Karpas-422 (cell line): ENCODE measurements around the gene SCD. TPM values are rescaled to one million over a fixed set of nuclear protein-coding genes. Genes with fewer than 3 reads are reported as not detected.
"Not testable (repeated sequence)": the region's sequence is repeated elsewhere in the genome, so short reads cannot be mapped to it uniquely, and the experiment has no call there.

Source experiments
- DNase-seq: peaks from one replicate; pipeline ENCODE4 v3.0.0-alpha.2; 2015
- H2AFZ ChIP-seq: fragments of 200-600 bp; sonication (generic); 2 replicates; pipeline ENCODE4 v1.6.1; 2014; ENCODE audit warnings: antibody characterized with exemption, low read length, mixed read lengths
- H3K27ac ChIP-seq: fragments of 200-600 bp; sonication (generic); 2 replicates; pipeline ENCODE4 v1.5.1; 2014; ENCODE audit warnings: mild to moderate bottlenecking, low read length, moderate library complexity
- H3K27me3 ChIP-seq: fragments of 200-600 bp; sonication (generic); 2 replicates; pipeline ENCODE4 v1.6.1; 2014; ENCODE audit warnings: low read length, mixed read lengths
- H3K36me3 ChIP-seq: fragments of 200-600 bp; sonication (generic); 2 replicates; pipeline ENCODE4 v1.6.1; 2014; ENCODE audit warnings: low read length, mixed read lengths; ENCODE audit not compliant: insufficient read depth
- H3K4me1 ChIP-seq: fragments of 200-600 bp; sonication (generic); 2 replicates; pipeline ENCODE4 v1.6.1; 2014; ENCODE audit warnings: mild to moderate bottlenecking, low read length, mixed read lengths
- H3K4me2 ChIP-seq: fragments of 200-600 bp; sonication (generic); 2 replicates; pipeline ENCODE4 v1.6.1; 2014; ENCODE audit warnings: low read length, low read depth, mild to moderate bottlenecking; ENCODE audit not compliant: poor library complexity, severe bottlenecking
- H3K4me3 ChIP-seq: fragments of 200-600 bp; sonication (generic); 2 replicates; pipeline ENCODE4 v1.5.1; 2014; ENCODE audit warnings: mild to moderate bottlenecking, antibody characterized with exemption, low read length, mixed read lengths
- H3K79me2 ChIP-seq: fragments of 200-600 bp; sonication (generic); 2 replicates; pipeline ENCODE4 v1.6.1; 2014; ENCODE audit warnings: mild to moderate bottlenecking, low read length, mixed read lengths
- H3K9ac ChIP-seq: fragments of 200-600 bp; sonication (generic); 2 replicates; pipeline ENCODE4 v1.6.0; 2014; ENCODE audit warnings: low read length
- H3K9me2 ChIP-seq: fragments of 200-600 bp; sonication (generic), shearing (Covaris generic); replicated peaks from 2 replicates; pipeline ENCODE4 v1.6.0; 2014; ENCODE audit warnings: mild to moderate bottlenecking, low read length, moderate library complexity; ENCODE audit not compliant: insufficient read depth
- H3K9me3 ChIP-seq: fragments of 300-700, 200-600 bp; sonication (generic); 2 replicates; pipeline ENCODE4 v1.6.1; 2014; ENCODE audit warnings: low read length, mixed read lengths
- H4K20me1 ChIP-seq: fragments of 200-600 bp; sonication (generic); 2 replicates; pipeline ENCODE4 v1.6.1; 2014; ENCODE audit warnings: mild to moderate bottlenecking, antibody characterized with exemption, low read length, low read depth; ENCODE audit not compliant: insufficient read depth
- total RNA-seq: library from RNA; depleted of rRNA; stranded (reverse); fragments of >200 nt; shearing (Covaris generic); gene quantifications from 2 replicates; pipeline ENCODE4 v1.2.3, GENCODE V29; 2014; ENCODE audit warnings: low replicate concordance; rRNA removed

SCD gene
- total RNA-seq = 282 and 463 TPM in 2 replicates

DNA sequence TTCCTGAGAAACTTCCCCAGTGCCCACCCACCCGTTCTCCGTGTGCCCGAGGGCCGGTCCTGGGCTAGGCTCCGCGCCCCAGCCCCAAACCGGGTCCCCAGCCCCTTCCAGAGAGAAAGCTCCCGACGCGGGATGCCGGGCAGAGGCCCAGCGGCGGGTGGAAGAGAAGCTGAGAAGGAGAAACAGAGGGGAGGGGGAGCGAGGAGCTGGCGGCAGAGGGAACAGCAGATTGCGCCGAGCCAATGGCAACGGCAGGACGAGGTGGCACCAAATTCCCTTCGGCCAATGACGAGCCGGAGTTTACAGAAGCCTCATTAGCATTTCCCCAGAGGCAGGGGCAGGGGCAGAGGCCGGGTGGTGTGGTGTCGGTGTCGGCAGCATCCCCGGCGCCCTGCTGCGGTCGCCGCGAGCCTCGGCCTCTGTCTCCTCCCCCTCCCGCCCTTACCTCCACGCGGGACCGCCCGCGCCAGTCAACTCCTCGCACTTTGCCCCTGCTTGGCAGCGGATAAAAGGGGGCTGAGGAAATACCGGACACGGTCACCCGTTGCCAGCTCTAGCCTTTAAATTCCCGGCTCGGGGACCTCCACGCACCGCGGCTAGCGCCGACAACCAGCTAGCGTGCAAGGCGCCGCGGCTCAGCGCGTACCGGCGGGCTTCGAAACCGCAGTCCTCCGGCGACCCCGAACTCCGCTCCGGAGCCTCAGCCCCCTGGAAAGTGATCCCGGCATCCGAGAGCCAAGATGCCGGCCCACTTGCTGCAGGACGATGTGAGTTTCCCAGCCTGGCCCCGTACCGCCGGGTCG, at the start of gene SCD:
Gene SCD, plus strand, starts transcription at position 469 of the 803 bp plus-strand sequence. Its CDS starts 272 bp downstream, at position 741.
- Histone ChIP-seq H3K9me2 (no peaks in the 10 kb centered on the region), H4K20me1 (peaks cover 40% of the 10 kb centered on the region), H3K36me3 (peaks cover 47% of the 10 kb centered on the region), H2AFZ (no peak within 1 kb of the TSS), H3K79me2 (peaks cover 50% of the 10 kb centered on the region), H3K27ac (peak within 1 kb of the TSS; percentile 94), H3K27me3 (no peaks in the 10 kb centered on the region), H3K4me2 (peak within 1 kb of the TSS; percentile 94), H3K4me1 (peaks cover 50% of the 10 kb centered on the region), H3K9me3 (no peaks in the 10 kb centered on the region), H3K4me3 (peak within 1 kb of the TSS; percentile 84), H3K9ac (peak within 1 kb of the TSS; percentile 97)
- DNase-seq = peak; percentile 99

DNA sequence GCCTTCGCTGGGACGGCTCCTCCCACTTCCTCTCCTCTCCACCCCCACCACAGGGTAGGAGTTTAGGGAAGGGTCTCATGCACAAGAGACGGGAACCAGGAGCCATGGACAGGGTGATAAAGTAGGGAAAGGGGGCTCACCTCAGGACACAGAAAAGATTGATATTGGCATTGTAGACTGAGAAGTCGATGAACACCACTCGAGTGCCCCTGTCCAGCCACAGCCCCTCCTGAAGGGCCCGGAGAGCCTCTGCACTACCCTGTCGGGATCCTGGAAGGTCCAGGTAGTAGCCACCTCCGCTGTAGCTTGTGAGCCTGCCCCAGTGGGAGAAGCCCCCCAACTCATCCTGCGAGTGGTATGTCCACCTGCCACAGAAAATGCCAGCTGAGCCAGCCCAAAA, 49.8 kb upstream of the SCD start:
- H4K20me1 ChIP-seq = no peaks in the 10 kb centered on the region
- peaks cover 23% of the 10 kb centered on the region for H3K4me1 ChIP-seq
- no peaks in the 10 kb centered on the region for H3K9me3 ChIP-seq
- no peak overlapping the region for H3K9ac ChIP-seq
- H3K4me2 ChIP-seq = peak overlapping the region; percentile 48
- H3K79me2 ChIP-seq = no peaks in the 10 kb centered on the region
- H3K36me3 ChIP-seq = no peaks in the 10 kb centered on the region
- H2AFZ ChIP-seq = no peak overlapping the region
- no peak for DNase-seq
- no peak overlapping the region for H3K27ac ChIP-seq
- H3K9me2 ChIP-seq = no peaks in the 10 kb centered on the region
- no peaks in the 10 kb centered on the region for H3K27me3 ChIP-seq
- H3K4me3 ChIP-seq = no peak overlapping the region

DNA sequence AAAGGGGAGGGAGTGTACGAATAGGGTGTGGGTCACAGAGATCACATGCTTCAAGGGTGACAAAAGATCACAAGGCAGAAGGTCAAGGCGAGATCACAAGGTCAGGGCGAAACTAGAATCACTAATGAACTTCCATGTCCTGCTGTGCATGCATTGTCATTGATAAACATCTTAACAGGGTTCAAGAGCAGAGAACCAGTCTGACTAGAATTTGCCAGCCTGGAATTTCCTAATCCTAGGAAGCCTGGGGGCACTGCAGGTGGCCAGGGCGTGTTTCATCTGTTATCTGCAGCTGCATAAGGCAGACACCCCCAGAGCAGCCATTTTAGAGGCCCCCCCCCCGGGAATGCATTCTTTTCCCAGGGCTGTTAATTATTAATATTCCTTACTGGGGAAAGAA, 45.9 kb upstream of the SCD start:
- H3K36me3 ChIP-seq, H2AFZ ChIP-seq, DNase-seq, H3K4me2 ChIP-seq, H3K27ac ChIP-seq, H3K9ac ChIP-seq, H3K4me3 ChIP-seq, H3K9me3 ChIP-seq, H3K9me2 ChIP-seq, H3K79me2 ChIP-seq, H3K27me3 ChIP-seq, H4K20me1 ChIP-seq: not testable (repeated sequence)
- peaks cover 23% of the 10 kb centered on the region for H3K4me1 ChIP-seq

DNA sequence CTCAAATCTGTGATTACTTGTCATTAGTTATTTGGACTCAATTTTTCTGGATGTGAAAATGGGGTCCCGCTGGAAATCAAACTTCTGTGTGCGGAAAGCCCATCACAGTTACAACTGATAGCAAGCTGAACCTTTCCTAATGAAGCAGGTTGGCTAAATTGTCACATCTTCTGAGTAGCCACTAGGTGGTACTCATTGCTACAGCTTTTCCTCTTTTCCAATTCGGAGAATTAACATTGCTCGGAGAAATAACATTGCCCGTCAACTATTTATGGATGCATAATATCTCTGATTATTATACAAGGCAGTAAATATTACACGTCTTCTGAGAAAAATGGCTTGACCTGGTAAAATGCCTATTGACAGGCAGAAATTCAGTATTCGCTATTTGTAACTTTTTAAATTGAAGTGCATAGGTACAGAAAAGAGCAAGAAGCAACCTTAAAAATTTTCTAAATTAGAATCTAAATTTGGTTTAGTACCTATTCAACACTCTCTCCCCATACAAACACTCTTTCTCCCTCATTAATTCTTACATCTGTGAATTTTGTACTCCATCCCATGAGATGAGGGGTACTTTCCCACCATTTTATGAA, 43.2 kb upstream of the SCD start:
- H3K27me3 ChIP-seq = no peaks in the 10 kb centered on the region
- H3K4me2 ChIP-seq = no peak overlapping the region
- DNase-seq = peak; percentile 64
- H3K4me1 ChIP-seq = no peaks in the 10 kb centered on the region
- H4K20me1 ChIP-seq = no peaks in the 10 kb centered on the region
- H3K9me3 ChIP-seq = no peaks in the 10 kb centered on the region
- no peaks in the 10 kb centered on the region for H3K79me2 ChIP-seq
- no peak overlapping the region for H3K4me3 ChIP-seq
- H3K36me3 ChIP-seq = no peaks in the 10 kb centered on the region
- no peak overlapping the region for H2AFZ ChIP-seq
- no peaks in the 10 kb centered on the region for H3K9me2 ChIP-seq
- no peak overlapping the region for H3K9ac ChIP-seq
- no peak overlapping the region for H3K27ac ChIP-seq

- Histone ChIP-seq H3K27me3 (no peaks in the 10 kb centered on the region), H3K79me2 (no peaks in the 10 kb centered on the region), H3K36me3 (no peaks in the 10 kb centered on the region), H3K27ac (no peak overlapping the region), H3K9ac (no peak overlapping the region), H3K4me1 (no peaks in the 10 kb centered on the region), H3K9me2 (no peaks in the 10 kb centered on the region), H4K20me1 (no peaks in the 10 kb centered on the region), H3K9me3 (no peaks in the 10 kb centered on the region), H3K4me3 (no peak overlapping the region), H2AFZ (no peak overlapping the region), H3K4me2 (no peak overlapping the region)
- DNase-seq = no peak
Observed at GRCh38 chr10:100304414-100304813, 42.6 kb upstream of the SCD start.

GRCh38 chr10:100306861-100307260, 40.2 kb upstream of the SCD start:
- H4K20me1 ChIP-seq = no peaks in the 10 kb centered on the region
- H3K27me3 ChIP-seq = no peaks in the 10 kb centered on the region
- no peak for DNase-seq

DNA sequence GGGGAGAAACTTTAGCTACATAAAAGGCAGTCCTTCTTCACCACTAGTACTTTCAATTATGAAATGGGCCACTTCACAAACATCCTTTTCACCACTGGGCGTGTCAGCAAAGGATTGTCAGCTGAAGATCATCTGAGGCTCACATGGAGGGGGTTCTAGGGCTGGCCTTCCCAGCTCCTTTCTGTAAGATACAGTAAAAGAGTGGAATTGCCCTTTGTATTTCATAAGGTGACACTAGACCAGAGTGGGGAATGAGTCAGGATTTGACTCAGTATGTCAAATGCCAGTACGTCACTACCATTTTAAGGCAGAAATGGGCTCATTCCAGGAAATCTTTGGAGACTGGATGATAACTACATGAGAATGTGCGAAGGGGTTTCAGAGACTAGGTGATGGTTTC, 39.3 kb upstream of the SCD start:
- Histone ChIP-seq H3K9me3 (no peaks in the 10 kb centered on the region), H3K4me3 (no peak overlapping the region), H3K9me2 (no peaks in the 10 kb centered on the region), H4K20me1 (no peaks in the 10 kb centered on the region), H2AFZ (no peak overlapping the region), H3K4me2 (no peak overlapping the region), H3K27ac (no peak overlapping the region), H3K4me1 (no peaks in the 10 kb centered on the region), H3K27me3 (no peaks in the 10 kb centered on the region), H3K79me2 (no peaks in the 10 kb centered on the region), H3K9ac (no peak overlapping the region), H3K36me3 (no peaks in the 10 kb centered on the region)
- DNase-seq = no peak

More at GRCh38 chr10:100306861-100307260, 40.2 kb upstream of the SCD start:
- no peak overlapping the region for H3K9ac ChIP-seq
- no peak overlapping the region for H3K27ac ChIP-seq
- no peaks in the 10 kb centered on the region for H3K4me1 ChIP-seq
- H2AFZ ChIP-seq = no peak overlapping the region
- H3K4me3 ChIP-seq = no peak overlapping the region
- H3K79me2 ChIP-seq = no peaks in the 10 kb centered on the region
- H3K36me3 ChIP-seq = no peaks in the 10 kb centered on the region
- H3K4me2 ChIP-seq = no peak overlapping the region
- no peaks in the 10 kb centered on the region for H3K9me3 ChIP-seq
- H3K9me2 ChIP-seq = no peaks in the 10 kb centered on the region

DNA sequence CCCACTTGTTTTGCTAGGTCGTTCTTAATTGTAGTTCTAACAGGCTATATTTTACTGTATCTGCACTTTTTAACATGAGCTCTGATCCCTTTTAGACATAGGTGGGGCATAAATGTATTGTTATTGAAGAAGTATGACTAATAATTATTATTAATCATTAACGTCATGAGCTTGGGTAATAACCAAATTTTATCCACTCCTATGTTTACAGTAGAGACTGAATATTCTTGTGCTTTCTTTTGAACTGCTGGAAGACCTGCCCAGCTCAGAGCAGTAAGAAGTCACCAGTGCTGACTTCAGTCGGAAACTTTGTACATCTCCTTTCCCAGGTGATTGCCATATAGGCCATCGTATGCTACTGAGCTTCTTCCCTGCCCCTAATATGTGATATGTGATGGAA, 35.7 kb upstream of the SCD start:
- no peaks in the 10 kb centered on the region for H3K36me3 ChIP-seq

More for the DNA sequence above, 35.7 kb upstream of the SCD start:
- Histone ChIP-seq H3K4me2 (no peak overlapping the region), H3K4me3 (no peak overlapping the region), H3K27ac (no peak overlapping the region), H3K9ac (no peak overlapping the region), H3K9me2 (no peaks in the 10 kb centered on the region), H4K20me1 (no peaks in the 10 kb centered on the region), H3K9me3 (no peaks in the 10 kb centered on the region), H2AFZ (no peak overlapping the region), H3K79me2 (no peaks in the 10 kb centered on the region), H3K4me1 (no peaks in the 10 kb centered on the region), H3K27me3 (no peaks in the 10 kb centered on the region)
- no peak for DNase-seq
